ENCODE measurements around the gene ZBTB22.
A peak's percentile ranks its signal among the peaks of the same experiment; 100 is the strongest.

The ZBTB22 gene

GRCh38 chr6:33271468-33272274 is 45.9 kb downstream of the ZBTB22 start, which contains the start of the genes RPS18 and VPS52:
TSS of gene RPS18 (plus strand) at chr6:33272075. CDS start at chr6:33272120, 45 bp downstream.
TSS of gene VPS52 (minus strand) at chr6:33271876. CDS start at chr6:33271675, 201 bp downstream.
- no peaks in the 10 kb centered on the region for H3K4me1 ChIP-seq (ENCODE audit: control insufficient read depth, insufficient read depth, low read length)
- H3K27me3 ChIP-seq (ENCODE audit: control insufficient read depth, insufficient read depth, low read length), result no peaks in the 10 kb centered on the region
- no CpG with 5 or more reads among the region's 48 CpGs for WGBS (ENCODE audit: insufficient coverage, insufficient read length)

GRCh38 chr6:33271117-33271467 is 46.5 kb downstream of the ZBTB22 start:
- Histone ChIP-seq H3K4me3 (ENCODE audit: low read length) (peak overlapping the region; percentile 92; the same call in 1 of the 2 replicates), H3K27ac (ENCODE audit: low read length) (no peak overlapping the region), H3K27me3 (ENCODE audit: control insufficient read depth, insufficient read depth, low read length) (no peaks in the 10 kb centered on the region), H3K36me3 (ENCODE audit: control insufficient read depth, insufficient read depth, low read length) (peaks cover 31% of the 10 kb centered on the region; the same call in 1 of the 2 replicates), H3K4me1 (ENCODE audit: control insufficient read depth, insufficient read depth, low read length) (no peaks in the 10 kb centered on the region), H3K9me3 (ENCODE audit: control insufficient read depth, insufficient read depth, low read length) (no peaks in the 10 kb centered on the region)
- no peak for DNase-seq (ENCODE audit: low read depth, low spot score)
- no CpG with 5 or more reads among the region's 7 CpGs for WGBS (ENCODE audit: insufficient coverage, insufficient read length)

More at GRCh38 chr6:33271468-33272274, 45.9 kb downstream of the ZBTB22 start, which contains the start of the genes RPS18 and VPS52:
- H3K36me3 ChIP-seq (ENCODE audit: control insufficient read depth, insufficient read depth, low read length), result peaks cover 26% of the 10 kb centered on the region; the same call in 1 of the 2 replicates
- peak; percentile 96 for DNase-seq (ENCODE audit: low read depth, low spot score)
- H3K4me3 ChIP-seq (ENCODE audit: low read length), result peak within 1 kb of the TSS; percentile 92
- H3K27ac ChIP-seq (ENCODE audit: low read length), result no peak within 1 kb of the TSS
- H3K9me3 ChIP-seq (ENCODE audit: control insufficient read depth, insufficient read depth, low read length), result no peaks in the 10 kb centered on the region
